GM10248 (cell line): ENCODE results near the gene KMO.

Experiments
- CTCF ChIA-PET: fragments of 300-600 bp; sonication (Branson Sonifier 250); formaldehyde crosslinking; extraction: SDS; loops from one replicate; lab custom pipeline; 2021; ENCODE audit warnings: antibody characterized with exemption; lab: Yijun Ruan, JAX
- POLR2A ChIA-PET: fragments of 350-650 bp; sonication (Branson Sonifier 250); formaldehyde crosslinking; extraction: SDS; loops from one replicate; lab custom pipeline; 2020; ENCODE audit warnings: antibody characterized with exemption; lab: Yijun Ruan, JAX
- DNase-seq: peaks from one replicate; pipeline ENCODE4 v3.0.0; 2012; ENCODE audit errors: extremely low spot score
- TF ChIP-seq, protein P1 (sequence below): IDR thresholded peaks from 2 replicates; pipeline ENCODE4 v1.5.1; 2012; ENCODE audit warnings: mild to moderate bottlenecking, low read depth; ENCODE audit errors: extremely low read depth, missing control alignments, control extremely low read depth

Gene KMO

DNA sequence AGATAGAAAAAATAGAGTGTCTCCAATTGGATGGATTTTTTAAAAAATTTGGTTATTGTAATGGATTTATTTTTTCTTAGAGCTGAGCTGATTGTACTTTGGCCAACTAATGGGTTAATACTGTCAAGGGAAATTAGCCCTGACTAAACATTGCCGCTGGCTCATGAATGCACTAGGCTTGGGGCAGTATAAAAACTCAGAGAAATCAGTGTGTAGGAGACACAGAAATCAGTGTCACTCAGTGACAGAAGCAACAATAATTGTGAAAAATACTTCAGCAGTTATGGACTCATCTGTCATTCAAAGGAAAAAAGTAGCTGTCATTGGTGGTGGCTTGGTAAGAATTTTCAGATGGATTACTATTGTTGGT lies at the start of gene KMO:
Gene KMO, plus strand, starts transcription at position 217 of the 370 bp plus-strand sequence. Its CDS starts 67 bp downstream, at position 284.
- TF ChIP-seq, protein P1, sequence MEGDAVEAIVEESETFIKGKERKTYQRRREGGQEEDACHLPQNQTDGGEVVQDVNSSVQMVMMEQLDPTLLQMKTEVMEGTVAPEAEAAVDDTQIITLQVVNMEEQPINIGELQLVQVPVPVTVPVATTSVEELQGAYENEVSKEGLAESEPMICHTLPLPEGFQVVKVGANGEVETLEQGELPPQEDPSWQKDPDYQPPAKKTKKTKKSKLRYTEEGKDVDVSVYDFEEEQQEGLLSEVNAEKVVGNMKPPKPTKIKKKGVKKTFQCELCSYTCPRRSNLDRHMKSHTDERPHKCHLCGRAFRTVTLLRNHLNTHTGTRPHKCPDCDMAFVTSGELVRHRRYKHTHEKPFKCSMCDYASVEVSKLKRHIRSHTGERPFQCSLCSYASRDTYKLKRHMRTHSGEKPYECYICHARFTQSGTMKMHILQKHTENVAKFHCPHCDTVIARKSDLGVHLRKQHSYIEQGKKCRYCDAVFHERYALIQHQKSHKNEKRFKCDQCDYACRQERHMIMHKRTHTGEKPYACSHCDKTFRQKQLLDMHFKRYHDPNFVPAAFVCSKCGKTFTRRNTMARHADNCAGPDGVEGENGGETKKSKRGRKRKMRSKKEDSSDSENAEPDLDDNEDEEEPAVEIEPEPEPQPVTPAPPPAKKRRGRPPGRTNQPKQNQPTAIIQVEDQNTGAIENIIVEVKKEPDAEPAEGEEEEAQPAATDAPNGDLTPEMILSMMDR = no peak
- ChIA-PET CTCF (interaction anchor here (0.6 to 1.5 kb wide), 9 partner anchors 10 to 466 kb away, joined by 3 to 6 read pairs (median 3); partner anchors contain the start of gene MAP1LC3C), POLR2A (no interaction called here)
- no peak for DNase-seq

DNA sequence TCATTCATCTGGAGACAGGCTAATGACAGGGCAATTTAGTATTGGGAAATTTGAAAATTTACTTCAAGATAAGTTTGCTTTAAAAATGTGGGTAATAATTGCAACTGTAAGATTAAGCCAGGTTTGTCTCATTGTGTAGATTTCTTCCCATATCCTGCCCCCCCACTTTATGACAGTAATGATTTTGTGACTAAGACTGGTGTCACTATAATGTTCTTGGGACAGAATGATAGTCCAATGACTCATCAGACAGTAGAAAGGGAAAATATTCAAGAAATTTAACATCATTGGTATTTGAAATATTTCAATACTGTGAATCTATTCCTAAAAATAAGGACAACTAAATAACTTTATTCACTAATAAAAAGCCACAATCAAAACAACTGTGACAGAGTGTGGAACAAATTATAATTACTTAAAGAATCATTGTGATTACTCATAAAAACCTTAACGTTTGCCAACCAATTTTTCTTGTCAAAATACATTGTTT lies 49.4 kb upstream of the KMO start:
- ChIA-PET POLR2A (no interaction called here), CTCF (no interaction called here)
- DNase-seq = no peak
- TF ChIP-seq, protein P1 = no peak

DNA sequence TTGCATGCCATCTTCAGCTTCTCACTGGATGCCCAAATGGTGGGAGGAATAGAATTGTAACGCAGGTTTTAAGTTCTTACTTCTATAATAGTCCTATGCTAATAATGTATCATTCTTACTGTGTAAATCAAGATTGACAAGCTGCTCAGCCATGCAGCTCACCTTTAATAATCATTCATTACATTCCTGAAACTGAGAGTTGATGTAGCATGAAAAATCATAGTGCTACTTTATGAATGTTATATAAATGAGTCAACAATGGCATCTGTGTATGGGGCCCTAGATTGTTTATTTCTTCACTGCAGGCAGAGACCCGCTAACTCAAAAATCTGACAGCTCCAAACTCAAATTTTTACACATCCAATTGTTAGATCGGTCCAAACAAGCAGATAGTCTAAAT lies 47.0 kb upstream of the KMO start:
- ChIA-PET CTCF (interaction anchor here (0.7 to 1.9 kb wide), 25 partner anchors 9 to 758 kb away, joined by 3 to 15 read pairs (median 4); no protein-coding TSS in a partner anchor), POLR2A (interaction anchor here (1.7 kb wide), 1 partner anchor 34 kb away, joined by 4 read pairs; the partner anchor contains the start of gene FH)
- peak; percentile 15 for DNase-seq
- TF ChIP-seq, protein P1 = no peak

DNA sequence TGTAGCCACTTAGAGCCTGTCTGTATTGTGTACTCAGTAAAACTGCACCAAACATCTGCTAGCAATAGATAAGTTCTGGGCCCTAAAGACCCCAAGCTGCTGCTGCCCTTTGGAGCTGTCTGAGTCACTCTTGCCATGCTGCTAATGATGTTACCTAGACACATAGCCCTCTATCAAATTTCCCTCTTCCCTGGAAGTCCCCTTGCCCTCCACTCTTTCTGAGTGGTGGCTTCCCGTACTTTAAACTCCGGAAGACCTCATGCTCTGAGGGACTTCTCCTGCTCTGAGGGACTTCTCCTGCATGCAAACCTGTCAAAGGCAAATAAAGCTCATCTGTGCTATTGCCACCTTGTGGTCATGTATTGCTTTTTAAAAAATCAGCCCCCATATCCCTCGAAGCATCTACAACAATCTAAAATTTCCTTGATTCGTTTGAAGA lies 46.6 kb upstream of the KMO start:
- DNase-seq = peak; percentile 26
- POLR2A ChIA-PET = interaction anchor here (1.7 kb wide), 1 partner anchor 34 kb away, joined by 4 read pairs; the partner anchor contains the start of gene FH

DNA sequence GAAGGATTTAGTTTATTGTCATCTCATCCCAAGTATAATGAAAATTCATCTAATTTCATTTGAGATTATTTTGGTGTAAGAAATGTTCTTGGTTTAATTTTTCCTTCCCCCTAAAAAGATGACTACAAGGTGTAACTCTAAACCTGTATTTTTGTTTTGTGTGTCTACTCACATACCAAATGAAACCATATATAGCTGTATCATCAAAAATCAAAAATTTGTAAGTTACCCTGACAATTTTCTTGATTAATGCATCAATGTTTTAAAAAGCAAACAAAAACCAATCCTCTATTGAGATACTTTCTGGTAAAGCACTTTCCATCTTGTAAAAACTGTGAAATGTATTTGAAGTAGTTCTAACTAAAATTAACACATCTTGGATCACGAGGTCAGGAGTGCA lies 43.4 kb upstream of the KMO start:
- CTCF ChIA-PET = no interaction called here
- TF ChIP-seq, protein P1 = no peak
- DNase-seq = no peak
- POLR2A ChIA-PET = no interaction called here

More for the DNA sequence above, 46.6 kb upstream of the KMO start:
- CTCF ChIA-PET = interaction anchor here (0.7 to 1.9 kb wide), 26 partner anchors 9 to 758 kb away, joined by 3 to 15 read pairs (median 4); no protein-coding TSS in a partner anchor
- TF ChIP-seq, protein P1 = peak; percentile 48

DNA sequence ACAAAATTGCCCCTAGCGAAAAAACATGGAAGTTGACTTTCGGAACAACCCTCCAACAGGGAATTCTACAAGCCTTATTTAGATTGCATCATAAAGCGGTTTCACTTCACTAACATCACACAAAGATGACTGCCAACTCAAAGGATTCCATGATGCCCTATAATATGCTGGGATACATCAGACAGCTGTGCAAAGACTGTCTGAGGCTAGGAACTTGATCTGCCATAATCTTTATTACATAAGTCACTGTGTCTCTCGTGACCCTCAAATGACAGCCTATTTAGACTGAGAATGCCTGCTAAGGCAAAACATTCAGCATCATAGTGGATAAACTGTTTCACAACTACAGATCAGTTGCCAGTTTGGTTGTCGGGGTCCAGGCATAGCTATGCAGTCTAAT lies 36.4 kb upstream of the KMO start:
- TF ChIP-seq, protein P1 = no peak
- ChIA-PET POLR2A (no interaction called here), CTCF (interaction anchor here (1.1 kb wide), 1 partner anchor 10 kb away, joined by 4 read pairs; no protein-coding TSS in a partner anchor)
- no peak for DNase-seq
